GM21576 (cell line): ENCODE data around the gene SMC5.
"Not testable (repeated sequence)": the region's sequence is repeated elsewhere in the genome, so short reads cannot be mapped to it uniquely, and the experiment has no call there.

Experiments used
- ATAC-seq: cut with Tn5 transposase; IDR thresholded peaks from one replicate; pipeline ENCODE4 v1.9.1; 2021; ENCODE audit warnings: mild to moderate bottlenecking, moderate library complexity; ENCODE audit not compliant: unreplicated experiment

SMC5 gene

GRCh38 chr9:70262948-70263347 is 4.2 kb downstream of the SMC5 start:
- no peak for ATAC-seq

- ATAC-seq, result no peak
Observed at GRCh38 chr9:70263421-70263820, 4.6 kb downstream of the SMC5 start.

- ATAC-seq, result no peak
Observed at GRCh38 chr9:70278305-70278704, 19.5 kb downstream of the SMC5 start.

GRCh38 chr9:70283848-70284247 is 25.1 kb downstream of the SMC5 start:
- ATAC-seq, result no peak

- ATAC-seq, result no peak
Observed at GRCh38 chr9:70285246-70285645, 26.5 kb downstream of the SMC5 start.

GRCh38 chr9:70285981-70286598 is 27.3 kb downstream of the SMC5 start:
- ATAC-seq, result no peak

GRCh38 chr9:70290626-70291025 is 31.8 kb downstream of the SMC5 start:
- ATAC-seq, result no peak

- no peak for ATAC-seq
Observed at GRCh38 chr9:70291446-70291845, 32.7 kb downstream of the SMC5 start.

- no peak for ATAC-seq
Observed at GRCh38 chr9:70292253-70292652, 33.5 kb downstream of the SMC5 start.

GRCh38 chr9:70293214-70293613 is 34.4 kb downstream of the SMC5 start:
- ATAC-seq, result no peak

- ATAC-seq, result no peak
Observed at GRCh38 chr9:70297141-70297540, 38.4 kb downstream of the SMC5 start.

GRCh38 chr9:70298245-70298771 is 39.5 kb downstream of the SMC5 start:
- ATAC-seq, result no peak

- ATAC-seq, result no peak
Observed at GRCh38 chr9:70303268-70303667, 44.5 kb downstream of the SMC5 start.

GRCh38 chr9:70304810-70305209 is 46.0 kb downstream of the SMC5 start:
- no peak for ATAC-seq

GRCh38 chr9:70315389-70315788 is 56.6 kb downstream of the SMC5 start:
- ATAC-seq, result no peak

- ATAC-seq, result no peak
Observed at GRCh38 chr9:70318002-70318401, 59.2 kb downstream of the SMC5 start.

GRCh38 chr9:70322096-70322495 is 63.3 kb downstream of the SMC5 start:
- no peak for ATAC-seq

- no peak for ATAC-seq
Observed at GRCh38 chr9:70324963-70325362, 66.2 kb downstream of the SMC5 start.

- ATAC-seq, result not testable (repeated sequence)
Observed at GRCh38 chr9:70328625-70329024, 69.8 kb downstream of the SMC5 start.

GRCh38 chr9:70340572-70340971 is 81.8 kb downstream of the SMC5 start:
- ATAC-seq, result no peak

- no peak for ATAC-seq
Observed at GRCh38 chr9:70347046-70347445, 88.3 kb downstream of the SMC5 start.

- ATAC-seq, result no peak
Observed at GRCh38 chr9:70352356-70352755, 93.6 kb downstream of the SMC5 start.

- ATAC-seq, result no peak
Observed at GRCh38 chr9:70352802-70353201, 94.0 kb downstream of the SMC5 start.
